DOHH2 (cell line): ENCODE measurements around the gene COL4A1.

ENCODE experiments used
- H3F3A ChIP-seq: fragments of 200-600 bp; sonication (generic), shearing (Covaris generic); 2 replicates; pipeline ENCODE4 v1.6.0; 2016; ENCODE audit warnings: antibody characterized with exemption, mild to moderate bottlenecking; ENCODE audit not compliant: control insufficient read depth, insufficient read depth
- H3K27ac ChIP-seq: fragments of 200-600 bp; sonication (generic); 2 replicates; pipeline ENCODE4 v1.5.1; 2014; ENCODE audit warnings: low read depth, mild to moderate bottlenecking, low read length, moderate library complexity
- H3K27me3 ChIP-seq: fragments of 200-600 bp; sonication (generic); 2 replicates; pipeline ENCODE4 v1.6.1; 2014; ENCODE audit warnings: mild to moderate bottlenecking, low read length, mixed read lengths; ENCODE audit not compliant: control insufficient read depth
- H3K36me3 ChIP-seq: fragments of 200-600 bp; sonication (generic); 2 replicates; pipeline ENCODE4 v1.6.1; 2014; ENCODE audit warnings: mild to moderate bottlenecking, low read length, moderate library complexity, mixed read lengths; ENCODE audit not compliant: control insufficient read depth
- H3K4me1 ChIP-seq: fragments of 200-600 bp; sonication (generic); 2 replicates; pipeline ENCODE4 v1.6.1; 2014; ENCODE audit warnings: mild to moderate bottlenecking, low read length, mixed read lengths; ENCODE audit not compliant: control insufficient read depth
- H3K4me2 ChIP-seq: fragments of 200-600 bp; sonication (generic); 2 replicates; pipeline ENCODE4 v1.6.0; 2014; ENCODE audit warnings: mild to moderate bottlenecking, low read length, moderate library complexity
- H3K4me3 ChIP-seq: fragments of 200-600 bp; sonication (generic); 2 replicates; pipeline ENCODE4 v1.5.1; 2014; ENCODE audit warnings: mild to moderate bottlenecking, low read length, mixed read lengths
- H3K79me2 ChIP-seq: fragments of 200-600 bp; sonication (generic); 2 replicates; pipeline ENCODE4 v1.6.1; 2014; ENCODE audit warnings: mild to moderate bottlenecking, low read length, mixed read lengths; ENCODE audit not compliant: control insufficient read depth
- H3K9me2 ChIP-seq: fragments of 200-600 bp; sonication (generic); replicated peaks from 2 replicates; pipeline ENCODE4 v1.6.1; 2014; ENCODE audit warnings: mild to moderate bottlenecking, low read length, mixed read lengths; ENCODE audit not compliant: control insufficient read depth
- H3K9me3 ChIP-seq: fragments of 200-600 bp; sonication (generic); 2 replicates; pipeline ENCODE4 v1.6.1; 2014; ENCODE audit warnings: antibody characterized with exemption, low read length, mixed read lengths; ENCODE audit not compliant: control insufficient read depth, insufficient read depth
- H4K20me1 ChIP-seq: fragments of 200-600 bp; sonication (generic); 2 replicates; pipeline ENCODE4 v1.6.0; 2014; ENCODE audit warnings: low read depth, mild to moderate bottlenecking, antibody characterized with exemption, low read length, moderate library complexity; ENCODE audit not compliant: control insufficient read depth, insufficient read depth
- EZH2phosphoT487 ChIP-seq: fragments of 200-600 bp; sonication (generic); IDR thresholded peaks from 2 replicates; pipeline ENCODE4 v1.6.1; 2017; ENCODE audit warnings: borderline replicate concordance, mild to moderate bottlenecking, antibody characterized with exemption, low read length, moderate library complexity, mixed read lengths
- TF ChIP-seq, protein P1 (sequence below): fragments of 200-600 bp; sonication (generic); IDR thresholded peaks from one replicate; pipeline ENCODE4 v1.5.1; 2014; ENCODE audit warnings: antibody characterized with exemption, mild to moderate bottlenecking, low read depth, low read length; ENCODE audit not compliant: poor library complexity, severe bottlenecking

Gene COL4A1

DNA sequence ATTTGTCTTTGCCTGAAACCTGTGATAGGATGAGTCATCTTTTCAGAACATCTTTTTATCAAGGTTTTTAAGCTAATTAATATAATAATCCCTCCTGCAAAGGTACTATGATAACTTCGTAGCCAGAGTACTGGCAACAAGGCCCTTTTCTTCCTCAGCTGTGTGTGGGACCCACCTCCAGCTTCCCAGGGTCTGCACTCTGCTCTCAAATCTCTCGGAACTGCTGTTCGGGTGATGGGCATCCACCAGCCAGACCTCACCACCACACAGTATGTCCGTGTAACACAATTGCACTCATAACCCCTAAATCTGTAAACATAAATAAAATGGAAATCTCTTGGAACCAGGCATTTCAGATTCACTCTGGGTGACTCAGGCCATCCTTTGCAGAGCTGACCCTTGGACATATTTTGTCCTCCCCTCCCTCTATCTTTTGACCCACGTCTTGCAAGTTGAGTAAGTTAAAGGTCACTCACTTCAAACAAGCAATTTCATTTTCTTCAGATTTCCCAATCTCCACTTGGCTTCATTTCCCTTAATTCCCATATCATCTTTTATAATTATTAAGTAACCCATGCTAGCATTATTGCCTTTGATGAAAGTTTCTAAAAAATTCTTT, 29.5 kb downstream of the COL4A1 start:
- no peaks in the 10 kb centered on the region for H3K4me1 ChIP-seq
- no peaks in the 10 kb centered on the region for H3K9me2 ChIP-seq

DNA sequence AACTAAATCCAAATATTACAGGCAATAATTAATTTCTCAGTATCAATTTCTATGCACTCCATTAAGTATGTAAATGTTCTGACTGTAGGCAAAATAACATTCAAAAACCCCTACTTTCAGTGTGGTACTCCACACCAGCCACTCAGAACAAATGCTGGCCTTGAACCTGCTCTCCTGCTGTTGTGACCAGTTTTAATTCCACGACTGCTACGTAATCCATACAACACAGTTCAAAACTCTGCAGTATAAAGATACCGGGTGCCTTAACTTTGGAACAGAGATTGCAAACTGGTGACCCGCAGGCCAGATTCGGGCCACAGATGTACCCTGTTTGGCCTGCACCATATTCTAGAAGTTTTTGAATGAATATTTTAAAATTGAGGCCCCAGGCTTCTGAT, 30.4 kb downstream of the COL4A1 start:
- no peak overlapping the region for H3K27ac ChIP-seq
- no peaks in the 10 kb centered on the region for H3F3A ChIP-seq
- H3K4me1 ChIP-seq: no peaks in the 10 kb centered on the region
- H3K9me3 ChIP-seq: no peaks in the 10 kb centered on the region
- H3K4me3 ChIP-seq: no peak overlapping the region
- no peak for TF ChIP-seq EZH2phosphoT487
- TF ChIP-seq, protein P1, sequence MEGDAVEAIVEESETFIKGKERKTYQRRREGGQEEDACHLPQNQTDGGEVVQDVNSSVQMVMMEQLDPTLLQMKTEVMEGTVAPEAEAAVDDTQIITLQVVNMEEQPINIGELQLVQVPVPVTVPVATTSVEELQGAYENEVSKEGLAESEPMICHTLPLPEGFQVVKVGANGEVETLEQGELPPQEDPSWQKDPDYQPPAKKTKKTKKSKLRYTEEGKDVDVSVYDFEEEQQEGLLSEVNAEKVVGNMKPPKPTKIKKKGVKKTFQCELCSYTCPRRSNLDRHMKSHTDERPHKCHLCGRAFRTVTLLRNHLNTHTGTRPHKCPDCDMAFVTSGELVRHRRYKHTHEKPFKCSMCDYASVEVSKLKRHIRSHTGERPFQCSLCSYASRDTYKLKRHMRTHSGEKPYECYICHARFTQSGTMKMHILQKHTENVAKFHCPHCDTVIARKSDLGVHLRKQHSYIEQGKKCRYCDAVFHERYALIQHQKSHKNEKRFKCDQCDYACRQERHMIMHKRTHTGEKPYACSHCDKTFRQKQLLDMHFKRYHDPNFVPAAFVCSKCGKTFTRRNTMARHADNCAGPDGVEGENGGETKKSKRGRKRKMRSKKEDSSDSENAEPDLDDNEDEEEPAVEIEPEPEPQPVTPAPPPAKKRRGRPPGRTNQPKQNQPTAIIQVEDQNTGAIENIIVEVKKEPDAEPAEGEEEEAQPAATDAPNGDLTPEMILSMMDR: no peak
- H3K79me2 ChIP-seq: no peaks in the 10 kb centered on the region
- H3K27me3 ChIP-seq: peaks cover 2% of the 10 kb centered on the region; the same call in 1 of the 2 replicates
- H3K9me2 ChIP-seq: no peaks in the 10 kb centered on the region
- H3K4me2 ChIP-seq: no peak overlapping the region
- H3K36me3 ChIP-seq: no peaks in the 10 kb centered on the region
- H4K20me1 ChIP-seq: no peaks in the 10 kb centered on the region

More for the DNA sequence above, 29.5 kb downstream of the COL4A1 start:
- H3K79me2 ChIP-seq: no peaks in the 10 kb centered on the region
- H3K27ac ChIP-seq: no peak overlapping the region
- no peaks in the 10 kb centered on the region for H4K20me1 ChIP-seq
- no peaks in the 10 kb centered on the region for H3F3A ChIP-seq
- H3K9me3 ChIP-seq: no peaks in the 10 kb centered on the region
- no peak overlapping the region for H3K4me3 ChIP-seq
- no peak overlapping the region for H3K4me2 ChIP-seq
- H3K27me3 ChIP-seq: peaks cover 2% of the 10 kb centered on the region; the same call in 1 of the 2 replicates
- no peaks in the 10 kb centered on the region for H3K36me3 ChIP-seq
- no peak for TF ChIP-seq EZH2phosphoT487
- TF ChIP-seq, protein P1: no peak

DNA sequence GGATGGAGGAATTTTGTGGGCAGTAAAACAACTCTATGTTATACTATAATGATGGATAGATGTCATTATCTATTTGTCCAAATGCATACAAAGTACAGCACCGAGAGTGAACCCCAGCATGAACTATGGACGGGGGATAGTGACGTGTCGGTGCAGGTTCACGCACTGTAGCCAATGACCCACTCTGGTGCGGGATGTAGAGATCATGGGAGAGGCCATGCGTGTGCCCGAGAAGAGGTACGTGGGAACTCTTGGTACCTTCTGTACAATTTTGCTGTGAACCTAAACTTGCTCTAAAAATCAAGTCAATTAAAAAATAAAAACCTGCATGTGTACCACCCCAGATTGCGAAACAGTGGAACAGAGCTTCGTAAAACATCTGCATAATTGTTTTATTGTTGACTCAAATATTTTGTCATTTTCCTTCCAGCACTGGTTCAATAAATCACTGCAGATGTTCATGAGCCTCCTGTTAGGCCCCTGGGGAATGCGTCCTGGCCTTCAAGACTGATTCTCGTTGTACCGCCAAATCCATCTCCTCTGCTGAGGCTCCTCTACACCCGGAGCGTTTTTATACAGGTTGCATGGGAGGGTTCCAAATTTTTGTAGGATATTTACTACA, 30.9 kb downstream of the COL4A1 start:
- H3K4me1 ChIP-seq: no peaks in the 10 kb centered on the region
- TF ChIP-seq, protein P1: no peak
- TF ChIP-seq EZH2phosphoT487: no peak
- H3K27ac ChIP-seq: no peak overlapping the region
- no peaks in the 10 kb centered on the region for H3K36me3 ChIP-seq
- H3K79me2 ChIP-seq: no peaks in the 10 kb centered on the region
- no peaks in the 10 kb centered on the region for H4K20me1 ChIP-seq
- H3K4me2 ChIP-seq: no peak overlapping the region
- no peaks in the 10 kb centered on the region for H3F3A ChIP-seq
- H3K9me3 ChIP-seq: no peaks in the 10 kb centered on the region
- peaks cover 2% of the 10 kb centered on the region; the same call in 1 of the 2 replicates for H3K27me3 ChIP-seq
- no peak overlapping the region for H3K4me3 ChIP-seq
- H3K9me2 ChIP-seq: no peaks in the 10 kb centered on the region
